A549 (cell line): Measurements from ENCODE around the gene RALGPS2. TPM values are rescaled to one million over a fixed set of nuclear protein-coding genes. Genes with fewer than 3 reads are reported as not detected.

Source experiments
- ATAC-seq, 2 experiments: fragments of 200-7000 bp in 1 of 2; fragments of >200 bp in 1 of 2; cut with Nextera tagmentation in 1 of 2; cut with Tn5 transposase in 1 of 2; 3 replicates each; pipeline versions ENCODE4 v1.8.0 to v1.9.1; 2018 to 2020; ENCODE audit warnings: mild to moderate bottlenecking in 1 of 2, moderate library complexity in 1 of 2
- CTCF ChIA-PET: fragments of 300-600 bp; sonication (Branson Sonifier 250); formaldehyde crosslinking; extraction: SDS; loops from one replicate; lab custom pipeline; 2021; ENCODE audit warnings: antibody characterized with exemption, inconsistent platforms; lab: Yijun Ruan, JAX
- POLR2A ChIA-PET: fragments of 350-600 bp; formaldehyde crosslinking; extraction: SDS; loops from one replicate; lab custom pipeline; 2021; ENCODE audit warnings: antibody characterized with exemption, inconsistent platforms; lab: Yijun Ruan, JAX
- DNase-seq, 2 experiments: peaks; one replicate each; pipeline versions ENCODE4 v3.0.0 to v3.0.0-alpha.2; 2011 to 2016; ENCODE audit warnings: low read depth in 1 of 2, low spot score in 1 of 2
- FAIRE-seq: peaks from 2 replicates; lab custom pipeline; 2011; peaks lifted over from hg19 to GRCh38; lab: Jason Lieb, UNC
- H3K27ac ChIP-seq, 2 experiments: fragments of >200 bp; sonication (Bioruptor Twin); formaldehyde crosslinking; 3 replicates each; pipeline ENCODE4 v1.5.1; 2016 to 2017
- H3K4me1 ChIP-seq: fragments of >200 bp; sonication (Bioruptor Twin); formaldehyde crosslinking; 3 replicates; pipeline ENCODE4 v1.6.1; 2016
- H3K4me2 ChIP-seq: fragments of >200 bp; sonication (Bioruptor Twin); formaldehyde crosslinking; 3 replicates; pipeline ENCODE4 v1.6.1; 2016
- H3K4me3 ChIP-seq: fragments of >200 bp; sonication (Bioruptor Twin); formaldehyde crosslinking; 3 replicates; pipeline ENCODE4 v1.5.1; 2016
- H3K9me3 ChIP-seq: fragments of >200 bp; sonication (Bioruptor Twin); formaldehyde crosslinking; 3 replicates; pipeline ENCODE4 v1.6.1; 2016
- CEBPB ChIP-seq, 2 experiments: fragments of >200 bp in 1 of 2; sonication (Bioruptor Twin) in 1 of 2; formaldehyde crosslinking in 1 of 2; IDR thresholded peaks; 2 replicates each; pipeline ENCODE4 v1.6.1; 2012 to 2016
- HOXA7 ChIP-seq: fragments of 250-450 bp; sonication (Bioruptor Pico); IDR thresholded peaks from 2 replicates; pipeline ENCODE4 v1.5.0; 2020; ENCODE audit warnings: mild to moderate bottlenecking, moderate library complexity
- HOXB5 ChIP-seq: fragments of 250-450 bp; sonication (Bioruptor Pico); IDR thresholded peaks from 2 replicates; pipeline ENCODE4 v1.5.0; 2020; ENCODE audit warnings: mild to moderate bottlenecking, moderate library complexity
- KDM5A ChIP-seq: fragments of 200-600 bp; sonication (generic); IDR thresholded peaks from 2 replicates; pipeline ENCODE4 v1.6.1; 2016; ENCODE audit warnings: antibody characterized with exemption, mild to moderate bottlenecking
- MYC ChIP-seq: IDR thresholded peaks from 2 replicates; pipeline ENCODE4 v1.6.1; 2012; ENCODE audit warnings: mild to moderate bottlenecking, inconsistent platforms, low read length, improper control_type of control experiment, borderline replicate concordance
- NFE2L2 ChIP-seq: fragments of 150-350 bp; conservative IDR thresholded peaks from 2 replicates; pipeline ENCODE4 v1.6.1; 2014; ENCODE audit warnings: low read length
- POLR2A ChIP-seq: IDR thresholded peaks from 2 replicates; pipeline ENCODE4 v1.6.1; 2012; ENCODE audit warnings: mild to moderate bottlenecking, low read length
- RNF2 ChIP-seq: fragments of 200-600 bp; sonication (generic); IDR thresholded peaks from 2 replicates; pipeline ENCODE4 v1.6.1; 2016; ENCODE audit warnings: low read depth, mild to moderate bottlenecking, antibody characterized with exemption, moderate library complexity, borderline replicate concordance
- SMC3 ChIP-seq: fragments of >200 bp; sonication (Bioruptor Twin); formaldehyde crosslinking; IDR thresholded peaks from 3 replicates; pipeline ENCODE4 v1.6.1; 2018; ENCODE audit warnings: inconsistent platforms
- TFCP2L1 ChIP-seq: fragments of 250-450 bp; sonication (Bioruptor Pico); IDR thresholded peaks from 2 replicates; pipeline ENCODE4 v1.5.0; 2021; ENCODE audit warnings: mild to moderate bottlenecking
- ZC3H11A ChIP-seq: fragments of 450-650 bp; IDR thresholded peaks from 2 replicates; pipeline ENCODE4 v1.6.1; 2014; ENCODE audit warnings: antibody characterized with exemption, mild to moderate bottlenecking
- WGBS: methylation state at CpG from one replicate; pipeline ENCODE4 v1.1.6; 2017; ENCODE audit errors: missing lambda C conversion rate; 5-methylcytosine and 5-hydroxymethylcytosine counted together
- polyA plus RNA-seq, 4 experiments: library from polyadenylated mRNA; depleted of rRNA in 3 of 4; stranded (reverse); fragments of >200 nt; fragmentation: RNase III in 1 of 4; extraction: RNeasy Plus Mini Kit Qiagen cat#74134 plus additional on column Dnase treatment in 1 of 4; gene quantifications; 2 replicates in 3 of 4; 3 replicates in 1 of 4; pipeline ENCODE4 v1.2.3, GENCODE V29; 2011 to 2017
- TF ChIP-seq, protein P1 (sequence below): fragments of 450-650 bp; IDR thresholded peaks from 2 replicates; pipeline ENCODE4 v1.6.1; 2014; ENCODE audit warnings: antibody characterized with exemption
- TF ChIP-seq, protein P2 (sequence below): IDR thresholded peaks from 2 replicates; pipeline ENCODE4 v1.6.1; 2012
- TF ChIP-seq, protein P3 (sequence below): fragments of 150-350 bp; IDR thresholded peaks from 2 replicates; pipeline ENCODE4 v1.6.1; 2014; ENCODE audit warnings: low read depth, mild to moderate bottlenecking, low read length
- TF ChIP-seq, protein P4 (sequence below): fragments of 250-450 bp; sonication (Bioruptor Pico); IDR thresholded peaks from 2 replicates; pipeline ENCODE4 v1.5.0; 2021; ENCODE audit warnings: mild to moderate bottlenecking, moderate library complexity, borderline replicate concordance
- TF ChIP-seq, protein P5 (sequence below): fragments of 250-450 bp; sonication (Bioruptor Pico); IDR thresholded peaks from 2 replicates; pipeline ENCODE4 v1.5.0; 2020; ENCODE audit warnings: low read depth, mild to moderate bottlenecking, moderate library complexity

The RALGPS2 gene
- polyA plus RNA-seq, 2 of the 4 experiments (the other 2 are of a cell fraction) = 11.8 to 18.6 TPM

DNA sequence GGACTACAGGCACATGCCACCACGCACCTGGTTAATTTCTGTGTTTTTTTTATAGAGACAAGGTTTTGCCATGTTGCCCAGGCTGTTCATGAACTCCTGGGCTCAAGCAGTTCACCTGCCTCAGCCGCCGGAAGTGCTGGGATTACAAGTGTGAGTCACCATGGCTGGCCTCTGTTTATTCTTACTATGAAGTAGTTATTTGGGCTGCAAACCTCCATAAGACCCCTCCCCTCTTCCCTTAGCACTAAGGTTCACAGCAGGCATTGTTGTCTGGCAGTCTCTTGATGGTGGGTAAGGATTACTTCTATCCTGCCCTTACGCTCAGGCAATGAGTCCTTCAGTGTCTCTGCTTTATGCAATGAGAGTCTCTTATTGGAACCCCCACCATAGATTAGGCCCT, 94.1 kb downstream of the RALGPS2 start:
- POLR2A ChIA-PET = no interaction called here

DNA sequence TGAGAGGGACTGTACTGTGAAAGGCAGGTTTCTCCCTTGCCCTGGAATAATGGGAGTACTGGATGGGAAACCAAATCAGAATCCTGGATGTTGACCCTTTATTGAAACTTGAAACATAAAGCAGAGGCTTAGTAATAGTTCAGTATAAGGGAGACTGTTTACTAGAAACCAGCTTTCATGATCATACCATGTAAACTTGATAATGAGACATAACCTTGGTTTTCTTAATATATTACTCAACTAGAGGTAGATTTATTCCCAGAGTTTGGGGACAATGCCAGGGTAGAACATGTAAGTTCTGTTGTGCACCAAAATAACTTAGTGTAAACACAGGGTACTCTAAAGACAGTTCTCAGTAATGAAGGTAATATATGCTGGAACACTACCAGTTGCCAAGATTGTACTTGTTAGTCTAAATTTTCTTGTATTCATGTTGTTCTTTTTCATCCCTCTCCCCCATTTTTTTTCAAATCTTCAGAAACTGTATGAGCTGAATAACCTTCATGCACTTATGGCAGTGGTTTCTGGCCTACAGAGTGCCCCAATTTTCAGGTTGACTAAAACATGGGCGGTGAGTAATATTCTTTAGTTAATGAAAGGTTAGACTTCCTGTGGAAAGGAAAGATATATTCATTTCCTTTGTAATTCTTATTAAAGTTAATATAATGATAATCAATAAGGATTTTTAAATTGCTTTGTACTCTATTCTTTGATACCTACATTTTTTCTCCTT, 96.3 kb downstream of the RALGPS2 start:
- H3K9me3 ChIP-seq = no peaks in the 10 kb centered on the region
- no peak overlapping the region for H3K4me2 ChIP-seq
- no peak overlapping the region for H3K27ac ChIP-seq
- FAIRE-seq (no peak), ATAC-seq (no peak), DNase-seq (no peak)
- H3K4me1 ChIP-seq = no peaks in the 10 kb centered on the region
- TF ChIP-seq ZC3H11A (no peak), NFE2L2 (no peak), MYC (no peak), HOXB5 (no peak), POLR2A (no peak)
- TF ChIP-seq, protein P1, sequence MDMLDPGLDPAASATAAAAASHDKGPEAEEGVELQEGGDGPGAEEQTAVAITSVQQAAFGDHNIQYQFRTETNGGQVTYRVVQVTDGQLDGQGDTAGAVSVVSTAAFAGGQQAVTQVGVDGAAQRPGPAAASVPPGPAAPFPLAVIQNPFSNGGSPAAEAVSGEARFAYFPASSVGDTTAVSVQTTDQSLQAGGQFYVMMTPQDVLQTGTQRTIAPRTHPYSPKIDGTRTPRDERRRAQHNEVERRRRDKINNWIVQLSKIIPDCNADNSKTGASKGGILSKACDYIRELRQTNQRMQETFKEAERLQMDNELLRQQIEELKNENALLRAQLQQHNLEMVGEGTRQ = no peak
- TF ChIP-seq, protein P2, sequence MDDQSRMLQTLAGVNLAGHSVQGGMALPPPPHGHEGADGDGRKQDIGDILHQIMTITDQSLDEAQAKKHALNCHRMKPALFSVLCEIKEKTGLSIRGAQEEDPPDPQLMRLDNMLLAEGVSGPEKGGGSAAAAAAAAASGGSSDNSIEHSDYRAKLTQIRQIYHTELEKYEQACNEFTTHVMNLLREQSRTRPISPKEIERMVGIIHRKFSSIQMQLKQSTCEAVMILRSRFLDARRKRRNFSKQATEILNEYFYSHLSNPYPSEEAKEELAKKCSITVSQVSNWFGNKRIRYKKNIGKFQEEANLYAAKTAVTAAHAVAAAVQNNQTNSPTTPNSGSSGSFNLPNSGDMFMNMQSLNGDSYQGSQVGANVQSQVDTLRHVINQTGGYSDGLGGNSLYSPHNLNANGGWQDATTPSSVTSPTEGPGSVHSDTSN = no peak
- 96% methylated on average over 1 of the region's 1 CpG for WGBS
- H3K4me3 ChIP-seq = no peak overlapping the region
- POLR2A ChIA-PET = no interaction called here
- CTCF ChIA-PET = no interaction called here

More for the DNA sequence above, 94.1 kb downstream of the RALGPS2 start:
- Histone ChIP-seq H3K27ac (no peak overlapping the region), H3K4me1 (no peaks in the 10 kb centered on the region), H3K4me2 (no peak overlapping the region), H3K4me3 (no peak overlapping the region), H3K9me3 (no peaks in the 10 kb centered on the region)
- TF ChIP-seq TFCP2L1 (CRISPR knock-in tag) (no peak), SMC3 (no peak), RNF2 (no peak), MYC (no peak), CEBPB (IDR thresholded peaks at IDR 0.05) (no peak), HOXA7 (CRISPR knock-in tag) (no peak), KDM5A (no peak)
- TF ChIP-seq, protein P3, sequence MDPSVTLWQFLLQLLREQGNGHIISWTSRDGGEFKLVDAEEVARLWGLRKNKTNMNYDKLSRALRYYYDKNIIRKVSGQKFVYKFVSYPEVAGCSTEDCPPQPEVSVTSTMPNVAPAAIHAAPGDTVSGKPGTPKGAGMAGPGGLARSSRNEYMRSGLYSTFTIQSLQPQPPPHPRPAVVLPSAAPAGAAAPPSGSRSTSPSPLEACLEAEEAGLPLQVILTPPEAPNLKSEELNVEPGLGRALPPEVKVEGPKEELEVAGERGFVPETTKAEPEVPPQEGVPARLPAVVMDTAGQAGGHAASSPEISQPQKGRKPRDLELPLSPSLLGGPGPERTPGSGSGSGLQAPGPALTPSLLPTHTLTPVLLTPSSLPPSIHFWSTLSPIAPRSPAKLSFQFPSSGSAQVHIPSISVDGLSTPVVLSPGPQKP = no peak
- TF ChIP-seq, protein P4, sequence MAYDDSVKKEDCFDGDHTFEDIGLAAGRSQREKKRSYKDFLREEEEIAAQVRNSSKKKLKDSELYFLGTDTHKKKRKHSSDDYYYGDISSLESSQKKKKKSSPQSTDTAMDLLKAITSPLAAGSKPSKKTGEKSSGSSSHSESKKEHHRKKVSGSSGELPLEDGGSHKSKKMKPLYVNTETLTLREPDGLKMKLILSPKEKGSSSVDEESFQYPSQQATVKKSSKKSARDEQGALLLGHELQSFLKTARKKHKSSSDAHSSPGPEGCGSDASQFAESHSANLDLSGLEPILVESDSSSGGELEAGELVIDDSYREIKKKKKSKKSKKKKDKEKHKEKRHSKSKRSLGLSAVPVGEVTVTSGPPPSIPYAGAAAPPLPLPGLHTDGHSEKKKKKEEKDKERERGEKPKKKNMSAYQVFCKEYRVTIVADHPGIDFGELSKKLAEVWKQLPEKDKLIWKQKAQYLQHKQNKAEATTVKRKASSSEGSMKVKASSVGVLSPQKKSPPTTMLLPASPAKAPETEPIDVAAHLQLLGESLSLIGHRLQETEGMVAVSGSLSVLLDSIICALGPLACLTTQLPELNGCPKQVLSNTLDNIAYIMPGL = no peak
- TF ChIP-seq, protein P1 = no peak
- DNase-seq (no peak), FAIRE-seq (no peak), ATAC-seq (no peak)
- 85% methylated on average over 4 of the region's 4 CpGs for whole genome bisulfite sequencing
- CTCF ChIA-PET = no interaction called here

DNA sequence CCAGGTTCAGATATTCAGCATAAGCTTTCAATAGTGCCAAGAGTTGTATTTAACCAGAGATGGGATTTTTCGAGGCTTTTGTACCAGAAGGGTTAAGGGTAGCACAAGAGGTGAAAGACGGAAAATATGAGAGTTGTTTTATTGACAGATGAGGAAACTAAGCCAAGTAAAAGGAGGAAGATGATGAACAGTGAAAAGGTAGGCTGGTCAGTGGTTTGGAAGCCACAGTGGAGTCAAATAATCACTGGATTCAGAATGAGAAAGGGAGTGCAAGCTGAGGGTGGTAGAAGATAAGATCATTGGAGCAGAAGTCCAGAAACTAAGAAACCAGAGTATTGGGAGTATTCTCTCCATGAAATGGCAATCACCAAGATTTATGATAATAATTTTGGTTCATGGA, 100.1 kb downstream of the RALGPS2 start:
- WGBS = 87% methylated on average over 2 of the region's 2 CpGs
- no peak for DNase-seq
- FAIRE-seq = no peak
- no peak for ATAC-seq
- H3K4me1 ChIP-seq = no peaks in the 10 kb centered on the region
- POLR2A ChIA-PET = no interaction called here
- no peaks in the 10 kb centered on the region for H3K9me3 ChIP-seq
- CTCF ChIA-PET = interaction anchor here (1.0 kb wide), 1 partner anchor 178 kb away, joined by 3 read pairs; no protein-coding TSS in a partner anchor
- TF ChIP-seq, protein P5, sequence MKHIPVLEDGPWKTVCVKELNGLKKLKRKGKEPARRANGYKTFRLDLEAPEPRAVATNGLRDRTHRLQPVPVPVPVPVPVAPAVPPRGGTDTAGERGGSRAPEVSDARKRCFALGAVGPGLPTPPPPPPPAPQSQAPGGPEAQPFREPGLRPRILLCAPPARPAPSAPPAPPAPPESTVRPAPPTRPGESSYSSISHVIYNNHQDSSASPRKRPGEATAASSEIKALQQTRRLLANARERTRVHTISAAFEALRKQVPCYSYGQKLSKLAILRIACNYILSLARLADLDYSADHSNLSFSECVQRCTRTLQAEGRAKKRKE = no peak
- no peak overlapping the region for H3K4me3 ChIP-seq
- no peak overlapping the region for H3K27ac ChIP-seq
- no peak overlapping the region for H3K4me2 ChIP-seq
